ENCODE measurements around the gene SLC22A9. TPM values are rescaled to one million over a fixed set of nuclear protein-coding genes. Genes with fewer than 3 reads are reported as not detected.
"Not testable (repeated sequence)": the region's sequence is repeated elsewhere in the genome, so short reads cannot be mapped to it uniquely, and the experiment has no call there.

Gene SLC22A9
- total RNA-seq, 2 experiments from 2014 or later = not detected

DNA sequence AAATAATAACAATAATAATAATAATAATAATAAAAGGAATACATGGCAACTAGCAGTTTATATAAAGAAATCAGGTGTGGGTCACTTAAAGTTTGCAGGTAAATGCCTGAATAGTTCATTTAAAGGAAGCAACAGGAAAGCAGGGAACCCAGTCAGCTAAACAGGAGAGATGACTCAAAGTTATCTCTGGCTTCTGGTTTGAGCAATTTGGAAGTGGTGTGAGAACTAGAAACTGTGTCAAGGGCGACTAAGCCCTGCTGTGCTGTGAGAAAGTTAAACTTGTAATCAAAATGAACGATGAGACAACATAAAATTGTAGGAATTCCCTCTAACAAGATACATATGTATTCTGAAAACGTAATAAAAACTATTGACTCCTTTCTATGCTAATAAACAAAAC, 35.5 kb downstream of the SLC22A9 start:
- no peaks in the 10 kb centered on the region for H3K36me3 Mint-ChIP-seq (ENCODE audit: low read depth)
- peaks cover 27% of the 10 kb centered on the region for H3K27me3 Mint-ChIP-seq
- DNase-seq = no peak
- no peaks in the 10 kb centered on the region for H3K4me1 Mint-ChIP-seq
- H3K27ac Mint-ChIP-seq = no peak overlapping the region
- no peak overlapping the region for H3K4me3 Mint-ChIP-seq
- POLR2A ChIA-PET = no interaction called here
- no peaks in the 10 kb centered on the region for H3K9me3 Mint-ChIP-seq
- CTCF ChIA-PET = no interaction called here

DNA sequence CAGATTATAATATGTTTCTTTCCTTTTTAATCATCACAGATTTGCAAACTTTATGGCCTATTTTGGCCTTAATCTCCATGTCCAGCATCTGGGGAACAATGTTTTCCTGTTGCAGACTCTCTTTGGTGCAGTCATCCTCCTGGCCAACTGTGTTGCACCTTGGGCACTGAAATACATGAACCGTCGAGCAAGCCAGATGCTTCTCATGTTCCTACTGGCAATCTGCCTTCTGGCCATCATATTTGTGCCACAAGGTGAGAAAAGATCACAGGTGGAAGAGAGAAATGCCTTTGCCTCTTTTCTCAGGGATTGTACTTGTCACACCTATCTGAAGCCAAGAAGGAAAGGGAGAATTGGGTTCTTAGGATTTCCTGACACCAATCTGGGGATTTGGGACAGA, 36.9 kb downstream of the SLC22A9 start:
- DNase-seq = no peak
- no peaks in the 10 kb centered on the region for H3K4me1 Mint-ChIP-seq
- H3K27ac Mint-ChIP-seq = no peak overlapping the region
- CTCF ChIA-PET = no interaction called here
- H3K27me3 Mint-ChIP-seq = peaks cover 18% of the 10 kb centered on the region
- no peak overlapping the region for H3K4me3 Mint-ChIP-seq
- no peaks in the 10 kb centered on the region for H3K9me3 Mint-ChIP-seq
- POLR2A ChIA-PET = no interaction called here
- H3K36me3 Mint-ChIP-seq (ENCODE audit: low read depth) = no peaks in the 10 kb centered on the region

DNA sequence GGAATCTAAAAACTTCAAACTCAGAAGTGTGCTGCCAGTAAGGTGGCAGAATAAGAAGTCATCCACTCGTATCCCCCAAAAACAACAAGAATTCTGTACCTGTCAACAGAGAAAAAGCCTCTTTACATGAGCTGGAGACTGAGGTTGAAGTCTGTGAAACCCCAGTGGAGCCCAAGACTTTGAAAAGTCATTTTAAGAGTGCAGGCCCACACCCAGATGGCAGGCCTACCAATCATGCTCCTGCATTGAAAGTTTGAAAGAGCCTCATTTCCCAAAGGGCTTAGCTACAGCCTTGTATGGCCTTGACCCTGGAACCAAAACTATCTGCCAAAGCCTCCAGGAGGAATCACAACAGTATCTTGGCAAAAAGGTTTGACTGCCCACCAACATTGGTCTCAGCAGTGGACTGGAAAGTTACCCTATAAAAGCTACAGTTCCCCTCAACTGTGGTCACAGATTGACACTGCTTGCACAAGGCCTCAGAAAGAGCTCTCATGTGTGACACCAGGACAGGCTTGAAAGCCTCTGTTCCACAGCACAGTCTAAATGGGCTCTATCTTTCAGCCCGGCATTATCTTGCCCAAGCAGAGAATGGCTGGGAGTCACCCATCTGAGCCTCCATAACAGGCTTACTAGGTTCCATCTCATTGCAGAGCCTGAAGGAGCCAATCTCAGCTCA, 47.7 kb downstream of the SLC22A9 start:
- no peak overlapping the region for H3K4me3 Mint-ChIP-seq

DNA sequence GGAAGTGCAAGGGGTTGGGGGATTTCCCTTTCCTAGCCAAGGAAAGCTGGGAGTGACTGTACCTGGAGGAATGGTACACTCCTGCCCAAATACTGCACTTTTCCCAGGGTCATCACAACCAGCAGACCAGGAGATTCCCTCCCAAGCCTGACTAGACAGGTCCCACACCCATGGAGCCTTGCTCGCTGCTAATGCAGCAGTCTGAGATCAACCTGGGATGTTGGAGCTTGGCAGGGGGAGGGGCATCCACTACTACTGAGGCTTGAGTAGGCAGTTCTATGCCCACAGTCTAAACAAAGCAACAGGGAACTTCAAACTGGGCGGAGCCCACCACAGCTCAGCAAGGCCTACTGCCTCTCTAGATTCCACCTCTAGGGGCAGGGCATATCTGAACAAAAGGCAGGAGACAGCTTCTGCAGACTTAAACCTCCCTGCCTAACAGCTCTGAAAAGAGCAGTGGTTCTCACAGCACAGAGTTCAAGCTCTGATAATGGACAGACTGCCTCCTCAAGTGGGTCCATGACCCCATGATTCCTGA, 58.5 kb downstream of the SLC22A9 start:
- Mint-ChIP-seq H3K27ac (no peak overlapping the region), H3K4me1 (no peaks in the 10 kb centered on the region), H3K9me3 (peaks cover 2% of the 10 kb centered on the region), H3K27me3 (peaks cover 14% of the 10 kb centered on the region), H3K36me3 (ENCODE audit: low read depth) (no peaks in the 10 kb centered on the region), H3K4me3 (no peak overlapping the region)
- ChIA-PET POLR2A (no interaction called here), CTCF (interaction anchor here (1.0 kb wide), 1 partner anchor 10 kb away, joined by 3 read pairs; no protein-coding TSS in a partner anchor)
- no peak for DNase-seq

More for the DNA sequence above, 47.7 kb downstream of the SLC22A9 start:
- ChIA-PET POLR2A (no interaction called here), CTCF (interaction anchor here (1.0 kb wide), 2 partner anchors 10 to 22 kb away, joined by 3 read pairs; no protein-coding TSS in a partner anchor)
- peaks cover 6% of the 10 kb centered on the region for H3K9me3 Mint-ChIP-seq
- no peaks in the 10 kb centered on the region for H3K36me3 Mint-ChIP-seq (ENCODE audit: low read depth)
- no peak for DNase-seq
- peaks cover 17% of the 10 kb centered on the region for H3K4me1 Mint-ChIP-seq
- H3K27me3 Mint-ChIP-seq = peaks cover 17% of the 10 kb centered on the region
- no peak overlapping the region for H3K27ac Mint-ChIP-seq

DNA sequence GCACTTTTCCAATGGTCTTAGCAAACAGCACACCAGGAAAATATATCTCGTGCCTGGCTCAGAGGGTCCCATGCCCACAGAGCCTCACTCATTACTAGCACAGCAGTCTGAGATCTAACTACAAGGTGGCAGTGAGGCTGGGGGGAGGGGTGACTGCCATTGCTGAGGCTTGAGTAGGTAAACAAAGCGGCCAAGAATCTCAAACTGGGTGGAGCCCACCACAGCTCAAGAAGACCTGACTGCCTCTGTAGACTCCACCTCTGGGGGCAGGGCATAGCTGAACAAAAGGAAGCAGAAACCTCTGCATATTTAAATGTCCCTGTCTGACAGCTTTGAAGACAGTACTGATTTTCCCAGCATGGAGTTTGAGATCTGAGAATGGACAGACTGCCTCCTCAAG, 61.1 kb downstream of the SLC22A9 start:
- POLR2A ChIA-PET = not testable (repeated sequence)

DNA sequence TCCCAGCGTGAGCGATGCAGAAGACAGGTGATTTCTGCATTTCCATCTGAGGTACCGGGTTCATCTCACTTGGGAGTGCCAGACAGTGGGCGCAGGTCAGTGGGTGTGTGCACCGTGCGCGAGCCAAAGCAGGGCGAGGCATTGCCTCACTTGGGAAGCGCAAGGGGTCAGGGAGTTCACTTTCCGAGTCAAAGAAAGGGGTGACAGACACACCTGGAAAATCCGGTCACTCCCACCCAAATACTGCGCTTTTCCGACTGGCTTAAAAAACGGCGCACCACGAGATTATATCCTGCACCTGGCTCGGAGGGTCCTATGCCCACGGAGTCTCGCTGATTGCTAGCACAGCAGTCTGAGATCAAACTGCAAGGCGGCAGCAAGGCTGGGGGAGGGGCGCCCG, 65.8 kb downstream of the SLC22A9 start:
- H3K9me3 Mint-ChIP-seq; H3K27ac Mint-ChIP-seq; H3K36me3 Mint-ChIP-seq (ENCODE audit: low read depth); DNase-seq; H3K4me3 Mint-ChIP-seq; H3K4me1 Mint-ChIP-seq; POLR2A ChIA-PET: not testable (repeated sequence)
- peaks cover 28% of the 10 kb centered on the region for H3K27me3 Mint-ChIP-seq
- CTCF ChIA-PET = interaction anchor here (0.5 kb wide), 1 partner anchor 1179 kb away, joined by 3 read pairs; no protein-coding TSS in a partner anchor

More for the DNA sequence above, 61.1 kb downstream of the SLC22A9 start:
- CTCF ChIA-PET; H3K4me1 Mint-ChIP-seq; H3K4me3 Mint-ChIP-seq; H3K27ac Mint-ChIP-seq; DNase-seq; H3K9me3 Mint-ChIP-seq; H3K36me3 Mint-ChIP-seq (ENCODE audit: low read depth): not testable (repeated sequence)
- peaks cover 28% of the 10 kb centered on the region for H3K27me3 Mint-ChIP-seq

DNA sequence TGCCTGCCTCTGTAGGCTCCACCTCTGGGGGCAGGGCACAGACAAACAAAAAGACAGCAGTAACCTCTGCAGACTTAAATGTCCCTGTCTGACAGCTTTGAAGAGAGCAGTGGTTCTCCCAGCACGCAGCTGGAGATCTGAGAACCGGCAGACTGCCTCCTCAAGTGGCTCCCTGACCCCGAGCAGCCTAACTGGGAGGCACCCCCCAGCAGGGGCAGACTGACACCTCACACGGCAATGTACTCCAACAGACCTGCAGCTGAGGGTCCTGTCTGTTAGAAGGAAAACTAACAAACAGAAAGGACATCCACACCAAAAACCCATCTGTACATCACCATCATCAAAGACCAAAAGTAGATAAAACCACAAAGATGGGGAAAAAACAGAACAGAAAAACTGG, 66.2 kb downstream of the SLC22A9 start:
- H3K27me3 Mint-ChIP-seq = peaks cover 28% of the 10 kb centered on the region
- POLR2A ChIA-PET; H3K36me3 Mint-ChIP-seq (ENCODE audit: low read depth); H3K27ac Mint-ChIP-seq; H3K9me3 Mint-ChIP-seq; DNase-seq; CTCF ChIA-PET; H3K4me3 Mint-ChIP-seq; H3K4me1 Mint-ChIP-seq: not testable (repeated sequence)

DNA sequence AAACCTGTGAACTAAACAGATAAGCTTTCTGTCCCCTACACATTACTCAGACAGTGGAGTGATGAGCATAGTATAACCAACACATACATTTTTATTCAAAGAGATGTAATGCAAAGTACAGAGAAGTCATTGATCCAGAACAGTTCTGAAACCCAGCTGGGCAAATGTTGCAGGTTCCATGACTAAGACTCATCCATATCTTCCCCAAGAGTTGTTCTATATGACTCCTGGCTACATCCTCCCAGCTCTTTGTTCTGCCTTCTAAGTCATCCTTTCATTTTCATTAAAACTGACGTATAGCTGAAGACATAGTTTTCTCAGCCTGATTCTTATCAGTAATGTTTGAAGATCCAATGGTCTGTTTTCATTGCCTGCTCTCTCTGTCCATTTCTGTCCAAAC, 74.1 kb downstream of the SLC22A9 start:
- no peaks in the 10 kb centered on the region for H3K36me3 Mint-ChIP-seq (ENCODE audit: low read depth)
- POLR2A ChIA-PET = no interaction called here
- H3K4me1 Mint-ChIP-seq = peaks cover 11% of the 10 kb centered on the region
- no peaks in the 10 kb centered on the region for H3K27me3 Mint-ChIP-seq
- DNase-seq = no peak
- H3K27ac Mint-ChIP-seq = no peak overlapping the region
- H3K9me3 Mint-ChIP-seq = no peaks in the 10 kb centered on the region
- CTCF ChIA-PET = no interaction called here
- no peak overlapping the region for H3K4me3 Mint-ChIP-seq

DNA sequence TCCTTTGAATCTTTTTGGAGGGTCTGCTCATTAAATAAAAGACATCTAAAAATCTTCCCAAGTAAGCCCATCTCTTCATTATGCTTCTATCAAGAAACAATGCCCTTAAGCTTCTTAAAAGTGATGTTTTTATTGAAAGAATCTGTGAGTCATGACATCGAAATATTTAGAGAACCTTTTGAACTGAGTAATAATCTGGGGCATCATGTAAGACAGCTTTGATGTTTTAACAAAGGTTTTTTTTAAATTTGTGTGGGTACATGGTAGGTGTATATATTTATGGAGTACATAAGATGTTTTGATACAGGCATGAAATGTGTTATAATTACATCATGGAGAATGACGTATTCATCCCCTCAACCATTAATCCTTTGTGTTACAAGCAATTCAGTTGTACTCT, 74.6 kb downstream of the SLC22A9 start:
- no peak for DNase-seq
- H3K4me3 Mint-ChIP-seq = no peak overlapping the region
- peaks cover 11% of the 10 kb centered on the region for H3K4me1 Mint-ChIP-seq
- H3K9me3 Mint-ChIP-seq = no peaks in the 10 kb centered on the region
- no peaks in the 10 kb centered on the region for H3K36me3 Mint-ChIP-seq (ENCODE audit: low read depth)
- ChIA-PET CTCF (no interaction called here), POLR2A (no interaction called here)
- no peaks in the 10 kb centered on the region for H3K27me3 Mint-ChIP-seq
- no peak overlapping the region for H3K27ac Mint-ChIP-seq

DNA sequence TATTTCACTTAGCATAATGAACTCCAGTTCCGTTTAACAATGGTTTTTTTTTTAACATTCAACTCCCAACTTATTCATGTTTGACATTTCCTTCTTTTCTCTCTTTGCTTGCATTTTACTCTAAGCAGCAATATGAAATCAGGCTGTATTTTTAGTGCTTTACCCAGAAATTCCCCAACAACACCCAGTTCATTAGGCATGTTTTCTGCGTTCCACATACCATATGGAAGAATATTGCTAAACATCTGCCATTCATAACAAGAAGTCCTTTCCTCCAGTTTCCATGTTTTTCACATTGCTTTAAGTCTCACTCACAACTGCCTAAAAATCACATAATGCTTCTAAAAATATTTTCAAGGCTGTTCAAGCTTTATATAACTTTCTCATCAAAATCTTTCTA, 75.5 kb downstream of the SLC22A9 start:
- no peaks in the 10 kb centered on the region for H3K9me3 Mint-ChIP-seq
- peaks cover 11% of the 10 kb centered on the region for H3K4me1 Mint-ChIP-seq
- DNase-seq = no peak
- H3K27ac Mint-ChIP-seq = no peak overlapping the region
- no peaks in the 10 kb centered on the region for H3K36me3 Mint-ChIP-seq (ENCODE audit: low read depth)
- ChIA-PET CTCF (no interaction called here), POLR2A (no interaction called here)
- peaks cover 3% of the 10 kb centered on the region for H3K27me3 Mint-ChIP-seq
- no peak overlapping the region for H3K4me3 Mint-ChIP-seq

DNA sequence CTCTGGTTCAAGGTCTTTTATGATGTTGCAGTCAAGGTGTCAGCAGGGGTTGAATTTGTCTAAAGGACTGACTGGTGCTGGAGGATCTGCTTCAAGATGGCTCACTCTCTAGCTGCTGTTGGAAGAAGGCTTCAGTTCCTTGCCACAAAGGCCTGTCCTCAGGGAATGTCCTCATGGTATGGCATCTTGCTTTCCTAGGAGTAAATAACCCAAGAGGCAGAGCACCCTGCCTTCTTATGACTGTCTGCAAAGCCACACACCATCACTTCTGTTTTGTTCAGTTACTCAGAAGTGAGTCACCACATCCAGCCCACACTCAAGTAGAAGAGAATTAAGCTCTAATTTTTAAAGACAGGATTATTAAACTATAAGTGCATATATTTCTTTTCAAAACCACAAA, 76.1 kb downstream of the SLC22A9 start:
- no peaks in the 10 kb centered on the region for H3K9me3 Mint-ChIP-seq
- peaks cover 11% of the 10 kb centered on the region for H3K4me1 Mint-ChIP-seq
- H3K27ac Mint-ChIP-seq = no peak overlapping the region
- ChIA-PET POLR2A (no interaction called here), CTCF (no interaction called here)
- peaks cover 9% of the 10 kb centered on the region for H3K27me3 Mint-ChIP-seq
- no peak for DNase-seq
- no peak overlapping the region for H3K4me3 Mint-ChIP-seq
- H3K36me3 Mint-ChIP-seq (ENCODE audit: low read depth) = no peaks in the 10 kb centered on the region

DNA sequence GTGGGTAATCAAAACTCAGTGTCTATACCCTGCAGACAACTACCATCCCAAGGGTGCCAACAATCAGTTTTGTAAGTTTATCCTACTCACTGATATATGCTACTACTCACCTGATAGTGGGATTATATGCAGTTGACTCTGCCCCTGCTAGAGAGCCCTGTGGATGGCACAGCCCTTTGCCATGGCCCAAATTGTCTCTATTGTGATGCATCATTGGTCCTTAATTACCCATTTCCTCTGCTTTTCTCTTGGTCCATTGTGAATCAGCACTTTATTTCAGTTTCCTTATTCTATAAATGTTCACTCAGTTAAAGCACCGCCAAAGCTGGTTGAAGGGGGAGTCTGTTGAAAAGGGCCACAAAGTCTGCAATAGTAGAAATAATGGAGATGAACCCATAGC, 79.1 kb downstream of the SLC22A9 start:
- no peak overlapping the region for H3K4me3 Mint-ChIP-seq
- peaks cover 25% of the 10 kb centered on the region for H3K27me3 Mint-ChIP-seq
- no peak for DNase-seq
- peaks cover 11% of the 10 kb centered on the region for H3K4me1 Mint-ChIP-seq
- CTCF ChIA-PET = interaction anchor here (0.5 kb wide), 1 partner anchor 21 kb away, joined by 3 read pairs; no protein-coding TSS in a partner anchor
- H3K27ac Mint-ChIP-seq = no peak overlapping the region
- POLR2A ChIA-PET = no interaction called here
- no peaks in the 10 kb centered on the region for H3K36me3 Mint-ChIP-seq (ENCODE audit: low read depth)
- H3K9me3 Mint-ChIP-seq = no peaks in the 10 kb centered on the region

DNA sequence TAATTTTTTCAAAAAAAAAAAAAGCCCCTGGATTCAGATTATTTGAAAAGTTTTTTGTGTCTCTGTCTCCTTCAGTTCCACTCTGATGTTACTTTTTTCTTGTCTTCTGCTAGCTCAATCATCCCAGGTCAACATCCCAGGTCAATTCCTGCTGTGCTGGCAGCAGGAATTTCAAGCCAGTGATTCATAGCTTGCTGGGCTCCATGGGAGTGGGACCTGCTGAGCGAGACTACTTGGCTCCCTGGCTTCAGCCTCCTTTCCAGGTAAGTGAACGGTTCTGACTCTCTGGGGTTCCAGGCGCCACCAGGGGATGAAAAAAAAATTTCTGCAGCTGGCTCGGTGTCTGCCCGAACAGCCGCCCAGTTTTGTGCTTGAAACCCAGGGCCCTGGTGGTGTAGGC, 90.0 kb downstream of the SLC22A9 start:
- H3K9me3 Mint-ChIP-seq = no peaks in the 10 kb centered on the region
- H3K27ac Mint-ChIP-seq = no peak overlapping the region
- no peaks in the 10 kb centered on the region for H3K4me1 Mint-ChIP-seq
- CTCF ChIA-PET = no interaction called here
- no peak overlapping the region for H3K4me3 Mint-ChIP-seq
- POLR2A ChIA-PET = no interaction called here
- peaks cover 7% of the 10 kb centered on the region for H3K27me3 Mint-ChIP-seq
- no peaks in the 10 kb centered on the region for H3K36me3 Mint-ChIP-seq (ENCODE audit: low read depth)
- DNase-seq = no peak

Data from activated CD4-positive, alpha-beta T cell treated with anti-CD3 and anti-CD28 coated beads, Interleukin-2, amount 10 ng/mL, durations not matched to agents 7 days and 5 days (primary cell).